ENCODE data around the gene PPP4R2.

- TF ChIP-seq, protein P1, sequence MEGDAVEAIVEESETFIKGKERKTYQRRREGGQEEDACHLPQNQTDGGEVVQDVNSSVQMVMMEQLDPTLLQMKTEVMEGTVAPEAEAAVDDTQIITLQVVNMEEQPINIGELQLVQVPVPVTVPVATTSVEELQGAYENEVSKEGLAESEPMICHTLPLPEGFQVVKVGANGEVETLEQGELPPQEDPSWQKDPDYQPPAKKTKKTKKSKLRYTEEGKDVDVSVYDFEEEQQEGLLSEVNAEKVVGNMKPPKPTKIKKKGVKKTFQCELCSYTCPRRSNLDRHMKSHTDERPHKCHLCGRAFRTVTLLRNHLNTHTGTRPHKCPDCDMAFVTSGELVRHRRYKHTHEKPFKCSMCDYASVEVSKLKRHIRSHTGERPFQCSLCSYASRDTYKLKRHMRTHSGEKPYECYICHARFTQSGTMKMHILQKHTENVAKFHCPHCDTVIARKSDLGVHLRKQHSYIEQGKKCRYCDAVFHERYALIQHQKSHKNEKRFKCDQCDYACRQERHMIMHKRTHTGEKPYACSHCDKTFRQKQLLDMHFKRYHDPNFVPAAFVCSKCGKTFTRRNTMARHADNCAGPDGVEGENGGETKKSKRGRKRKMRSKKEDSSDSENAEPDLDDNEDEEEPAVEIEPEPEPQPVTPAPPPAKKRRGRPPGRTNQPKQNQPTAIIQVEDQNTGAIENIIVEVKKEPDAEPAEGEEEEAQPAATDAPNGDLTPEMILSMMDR (IDR thresholded peaks at IDR 0.05; ENCODE audit: insufficient read depth, low read length) = no peak
- no peak for TF ChIP-seq GABPA (IDR thresholded peaks at IDR 0.05; ENCODE audit: low read depth)
- no peak for TF ChIP-seq POLR2AphosphoS5 (IDR thresholded peaks at IDR 0.05; ENCODE audit: low read depth)
Observed at GRCh38 chr3:73049319-73049718, 52.7 kb downstream of the PPP4R2 start.
